Stimulated activated CD8-positive, alpha-beta memory T cell treated with anti-CD3 and anti-CD28 coated beads, Interleukin-15, amount 100 ng/mL, for 48 hours (primary cell): ENCODE data around the gene MED13L.
"Not testable (repeated sequence)": the region's sequence is repeated elsewhere in the genome, so short reads cannot be mapped to it uniquely, and the experiment has no call there.

Source experiments
- DNase-seq, 2 donors: peaks; one replicate each; pipeline ENCODE4 v3.0.0-alpha.2; 2020; ENCODE audit warnings: low read depth in 2 of 2

Gene MED13L

GRCh38 chr12:116303929-116304328, 26.4 kb upstream of the MED13L start:
- no peak for DNase-seq

- DNase-seq: no peak
Observed at GRCh38 chr12:116303066-116303465, 25.6 kb upstream of the MED13L start.

GRCh38 chr12:116302166-116303058, 24.9 kb upstream of the MED13L start:
- DNase-seq: no peak

GRCh38 chr12:116301621-116302020, 24.1 kb upstream of the MED13L start:
- DNase-seq: no peak

GRCh38 chr12:116299665-116300328, 22.3 kb upstream of the MED13L start:
- DNase-seq: no peak

- DNase-seq: no peak
Observed at GRCh38 chr12:116299064-116299463, 21.6 kb upstream of the MED13L start.

GRCh38 chr12:116298578-116298977, 21.1 kb upstream of the MED13L start:
- no peak for DNase-seq

- no peak for DNase-seq
Observed at GRCh38 chr12:116297224-116297834, 19.8 kb upstream of the MED13L start.

- no peak for DNase-seq
Observed at GRCh38 chr12:116295327-116296263, 18.1 kb upstream of the MED13L start.

GRCh38 chr12:116294454-116295165, 17.1 kb upstream of the MED13L start:
- DNase-seq: no peak

- no peak for DNase-seq
Observed at GRCh38 chr12:116293687-116294453, 16.4 kb upstream of the MED13L start.

- DNase-seq: no peak
Observed at GRCh38 chr12:116291218-116291617, 13.7 kb upstream of the MED13L start.

GRCh38 chr12:116288735-116289134, 11.2 kb upstream of the MED13L start:
- no peak for DNase-seq

- no peak for DNase-seq
Observed at GRCh38 chr12:116287842-116288301, 10.4 kb upstream of the MED13L start.

- no peak for DNase-seq
Observed at GRCh38 chr12:116284396-116284795, 6.9 kb upstream of the MED13L start.

- DNase-seq: not testable (repeated sequence)
Observed at GRCh38 chr12:116283881-116284280, 6.4 kb upstream of the MED13L start.

- no peak for DNase-seq
Observed at GRCh38 chr12:116282371-116283286, 5.1 kb upstream of the MED13L start.

GRCh38 chr12:116280595-116281290, 3.2 kb upstream of the MED13L start:
- DNase-seq: no peak
